Activated naive CD4-positive, alpha-beta T cell treated with anti-CD3 and anti-CD28 coated beads, Interleukin-2, amount 10 ng/mL, durations not matched to agents 7 days and 5 days (primary cell): ENCODE data around the gene NIPA2.
"Not testable (repeated sequence)": the region's sequence is repeated elsewhere in the genome, so short reads cannot be mapped to it uniquely, and the experiment has no call there.

Experiments
- CTCF ChIA-PET: fragments of 350-600 bp; sonication (Branson Sonifier 250); formaldehyde crosslinking; loops from one replicate; lab custom pipeline; 2021; ENCODE audit warnings: antibody characterized with exemption; lab: Charles Lee
- DNase-seq: peaks from one replicate; pipeline ENCODE4 v3.0.0-alpha.2; 2020
- H3K27ac Mint-ChIP-seq: one replicate; pipeline ENCODE4 v1.8.0; 2021; ENCODE audit warnings: mild to moderate bottlenecking, moderate library complexity, mixed read lengths
- H3K27me3 Mint-ChIP-seq: one replicate; pipeline ENCODE4 v1.8.0; 2021; ENCODE audit warnings: mild to moderate bottlenecking, mixed read lengths
- H3K36me3 Mint-ChIP-seq: one replicate; pipeline ENCODE4 v1.8.0; 2021; ENCODE audit warnings: mixed read lengths
- H3K4me1 Mint-ChIP-seq: one replicate; pipeline ENCODE4 v1.8.0; 2021; ENCODE audit warnings: mixed read lengths
- H3K4me3 Mint-ChIP-seq: one replicate; pipeline ENCODE4 v1.8.0; 2021; ENCODE audit warnings: mild to moderate bottlenecking, moderate library complexity, mixed read lengths
- H3K9me3 Mint-ChIP-seq: one replicate; pipeline ENCODE4 v1.8.0; 2021; ENCODE audit warnings: mixed read lengths

Gene NIPA2

DNA sequence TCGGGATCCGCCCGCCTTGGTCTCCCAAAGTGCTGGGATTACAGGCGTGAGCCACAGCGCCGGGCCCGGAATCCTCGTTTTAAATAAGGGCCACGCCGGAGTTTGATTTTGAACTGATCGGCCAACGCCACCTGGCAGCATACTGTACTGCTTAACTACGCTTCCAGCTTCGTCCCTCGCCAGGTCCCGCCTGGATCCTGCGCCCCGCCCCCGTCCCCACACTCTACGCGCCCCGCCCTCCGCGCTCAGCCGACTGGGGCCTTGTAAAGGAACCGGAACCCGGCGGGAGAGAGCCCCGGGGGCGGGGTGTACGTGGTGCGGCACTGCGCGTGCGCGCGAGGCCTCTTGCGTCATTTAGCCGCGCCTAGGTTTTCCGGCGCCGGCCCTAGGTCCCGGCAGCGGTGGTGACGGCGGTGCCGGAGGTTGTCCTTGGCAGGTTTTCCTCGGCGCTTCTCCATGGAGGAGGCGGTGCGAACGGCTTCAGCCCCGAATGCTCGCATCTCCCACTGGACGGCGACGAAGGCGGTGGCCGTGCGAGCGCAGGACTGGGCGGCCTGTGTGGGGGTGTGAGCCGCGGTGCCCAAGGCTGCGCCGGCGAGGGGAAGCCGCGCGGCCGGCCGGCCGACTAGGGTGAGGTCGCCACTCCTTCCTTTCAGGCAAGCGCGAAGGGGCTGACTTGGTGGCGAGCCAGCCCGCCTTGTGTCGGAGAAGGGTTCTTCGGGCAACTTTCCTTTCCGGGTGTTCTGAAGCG, at the start of gene NIPA2:
NIPA2 (plus strand) TSS at position 375 of the 751 bp plus-strand sequence. CDS start 13,066 bp downstream, outside the sequence.
- peak; percentile 97 for DNase-seq
- CTCF ChIA-PET: no interaction called here
- H3K4me1 Mint-ChIP-seq: peaks cover 36% of the 10 kb centered on the region
- peak within 1 kb of the TSS; percentile 96 for H3K27ac Mint-ChIP-seq
- H3K9me3 Mint-ChIP-seq: no peaks in the 10 kb centered on the region
- no peaks in the 10 kb centered on the region for H3K27me3 Mint-ChIP-seq
- H3K4me3 Mint-ChIP-seq: peak within 1 kb of the TSS; percentile 94
- H3K36me3 Mint-ChIP-seq: peaks cover 12% of the 10 kb centered on the region

GRCh38 chr15:22794063-22794462, 44.4 kb upstream of the NIPA2 start:
- Mint-ChIP-seq H3K27me3 (peaks cover 4% of the 10 kb centered on the region), H3K4me1 (peaks cover 20% of the 10 kb centered on the region), H3K27ac (no peak overlapping the region), H3K36me3 (peaks cover 5% of the 10 kb centered on the region), H3K9me3 (peaks cover 4% of the 10 kb centered on the region), H3K4me3 (no peak overlapping the region)
- DNase-seq: no peak
- CTCF ChIA-PET: interaction anchor here (0.6 kb wide), 1 partner anchor 66 kb away, joined by 4 read pairs; no protein-coding TSS in a partner anchor

DNA sequence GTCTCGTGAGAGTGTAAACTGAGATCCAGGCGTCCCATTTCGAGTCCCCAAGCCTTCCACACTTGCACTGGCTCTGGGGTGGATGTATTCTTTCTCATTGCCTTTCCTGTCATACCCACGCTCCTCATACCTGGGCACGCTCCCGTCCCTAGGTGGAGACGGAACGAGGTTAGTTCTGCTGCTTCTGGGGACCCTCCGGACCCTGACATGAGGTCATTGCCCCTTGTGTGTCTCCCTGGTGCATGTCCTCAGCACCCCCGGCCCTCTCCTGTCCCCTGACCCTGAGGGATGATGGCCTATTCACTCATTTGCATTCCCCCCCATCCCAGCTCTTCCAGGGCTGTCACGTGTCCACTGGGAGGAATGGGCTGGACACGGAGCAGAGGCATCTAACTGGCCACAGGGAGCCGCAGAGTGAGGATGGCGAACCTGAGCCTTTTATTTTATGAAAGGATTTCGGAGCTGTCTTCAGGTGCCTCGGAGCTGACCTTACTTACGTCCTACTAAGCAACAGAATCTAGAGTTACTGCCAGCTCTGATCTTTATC, 43.8 kb upstream of the NIPA2 start:
- Mint-ChIP-seq H3K36me3 (no peaks in the 10 kb centered on the region), H3K4me1 (peaks cover 16% of the 10 kb centered on the region), H3K9me3 (no peaks in the 10 kb centered on the region), H3K27me3 (no peaks in the 10 kb centered on the region), H3K27ac (no peak overlapping the region), H3K4me3 (no peak overlapping the region)
- no peak for DNase-seq
- CTCF ChIA-PET: interaction anchor here (0.6 kb wide), 1 partner anchor 65 kb away, joined by 4 read pairs; no protein-coding TSS in a partner anchor

DNA sequence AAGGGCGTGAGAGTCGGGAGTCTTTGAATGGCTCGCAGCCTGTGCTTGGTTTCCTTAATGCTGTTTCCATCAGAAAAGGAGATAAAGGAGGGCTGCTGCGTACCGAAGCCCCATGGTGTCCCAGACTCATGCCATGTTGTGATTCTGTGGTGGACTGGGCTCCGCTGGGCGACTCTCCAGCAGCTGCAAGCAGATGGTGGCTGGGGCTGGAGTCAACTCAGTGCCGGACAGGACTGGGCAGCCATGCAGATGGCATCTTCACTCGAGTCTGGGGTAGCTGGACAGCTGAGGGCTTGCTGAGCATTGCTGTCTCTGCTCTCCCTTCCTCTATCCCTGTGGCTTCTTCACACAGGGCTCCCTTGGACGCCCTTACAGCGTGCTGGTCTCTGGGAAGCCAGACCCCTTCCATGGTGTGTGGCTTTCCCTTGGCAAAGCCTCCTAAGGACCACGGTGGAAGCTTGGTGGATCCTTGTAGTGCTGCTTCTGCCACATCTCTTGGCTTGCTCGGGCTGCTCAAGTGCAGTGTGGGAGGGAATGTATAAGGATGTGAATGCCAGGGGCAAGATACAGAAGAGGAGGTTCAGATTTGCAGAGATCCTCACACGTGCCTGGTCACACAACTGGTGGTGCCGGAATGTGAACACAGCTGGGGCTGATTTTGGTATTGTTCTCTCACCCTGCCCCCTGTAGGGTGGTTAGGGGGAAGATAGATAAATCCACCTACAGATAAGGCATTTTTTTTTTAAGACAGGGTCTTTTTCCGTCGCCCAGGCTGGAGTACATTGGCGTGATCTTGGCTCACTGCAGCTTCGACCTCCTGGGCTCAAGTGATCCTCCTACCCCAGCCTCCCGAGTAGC, 43.0 kb upstream of the NIPA2 start:
- H3K9me3 Mint-ChIP-seq: no peaks in the 10 kb centered on the region
- peak overlapping the region; percentile 38 for H3K27ac Mint-ChIP-seq
- no peaks in the 10 kb centered on the region for H3K27me3 Mint-ChIP-seq
- H3K4me3 Mint-ChIP-seq: no peak overlapping the region
- H3K36me3 Mint-ChIP-seq: no peaks in the 10 kb centered on the region
- CTCF ChIA-PET: no interaction called here
- H3K4me1 Mint-ChIP-seq: peaks cover 16% of the 10 kb centered on the region
- DNase-seq: no peak

GRCh38 chr15:22796079-22796478, 42.4 kb upstream of the NIPA2 start:
- DNase-seq: no peak
- Mint-ChIP-seq H3K9me3 (no peaks in the 10 kb centered on the region), H3K4me3 (no peak overlapping the region), H3K4me1 (peaks cover 16% of the 10 kb centered on the region), H3K27ac (no peak overlapping the region), H3K36me3 (no peaks in the 10 kb centered on the region), H3K27me3 (no peaks in the 10 kb centered on the region)
- CTCF ChIA-PET: no interaction called here

- CTCF ChIA-PET: no interaction called here
- no peaks in the 10 kb centered on the region for H3K9me3 Mint-ChIP-seq
- H3K4me3 Mint-ChIP-seq: no peak overlapping the region
- peaks cover 10% of the 10 kb centered on the region for H3K4me1 Mint-ChIP-seq
- H3K27ac Mint-ChIP-seq: no peak overlapping the region
- no peaks in the 10 kb centered on the region for H3K27me3 Mint-ChIP-seq
- no peaks in the 10 kb centered on the region for H3K36me3 Mint-ChIP-seq
- no peak for DNase-seq
Observed at GRCh38 chr15:22799902-22800301, 38.6 kb upstream of the NIPA2 start.

GRCh38 chr15:22803006-22803405, 35.5 kb upstream of the NIPA2 start:
- H3K9me3 Mint-ChIP-seq, H3K27ac Mint-ChIP-seq, H3K4me3 Mint-ChIP-seq, H3K27me3 Mint-ChIP-seq, CTCF ChIA-PET, H3K4me1 Mint-ChIP-seq, H3K36me3 Mint-ChIP-seq, DNase-seq: not testable (repeated sequence)

- Mint-ChIP-seq H3K4me1 (peaks cover 3% of the 10 kb centered on the region), H3K27ac (no peak overlapping the region), H3K9me3 (no peaks in the 10 kb centered on the region), H3K4me3 (no peak overlapping the region), H3K27me3 (no peaks in the 10 kb centered on the region), H3K36me3 (no peaks in the 10 kb centered on the region)
- DNase-seq: no peak
- CTCF ChIA-PET: no interaction called here
Observed at GRCh38 chr15:22806156-22806555, 32.3 kb upstream of the NIPA2 start.

DNA sequence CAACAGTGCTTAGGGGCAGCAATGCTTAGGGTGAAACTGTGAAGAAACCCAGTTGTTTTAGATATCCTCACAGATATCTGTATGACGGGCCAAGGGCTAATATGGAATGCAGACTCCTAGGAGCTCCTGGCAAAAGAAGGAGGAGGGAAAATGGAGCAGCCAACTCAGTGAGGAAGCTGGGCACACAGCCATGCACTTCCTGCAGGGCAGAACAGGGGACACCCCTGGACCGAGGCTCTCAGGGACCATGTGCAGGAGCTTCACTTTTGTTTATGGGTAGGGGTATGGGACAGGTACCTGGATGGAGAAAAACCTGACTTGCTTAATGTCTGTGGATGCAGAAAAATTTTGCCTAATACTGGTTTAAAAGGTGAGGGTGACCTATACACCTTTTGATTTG, 31.8 kb upstream of the NIPA2 start:
- H3K4me1 Mint-ChIP-seq: peaks cover 3% of the 10 kb centered on the region
- no peak for DNase-seq
- no peaks in the 10 kb centered on the region for H3K36me3 Mint-ChIP-seq
- H3K4me3 Mint-ChIP-seq: no peak overlapping the region
- H3K27me3 Mint-ChIP-seq: no peaks in the 10 kb centered on the region
- CTCF ChIA-PET: no interaction called here
- H3K9me3 Mint-ChIP-seq: no peaks in the 10 kb centered on the region
- H3K27ac Mint-ChIP-seq: no peak overlapping the region

- H3K27ac Mint-ChIP-seq, H3K4me1 Mint-ChIP-seq, H3K9me3 Mint-ChIP-seq, H3K27me3 Mint-ChIP-seq, H3K4me3 Mint-ChIP-seq, H3K36me3 Mint-ChIP-seq, DNase-seq, CTCF ChIA-PET: not testable (repeated sequence)
Observed at GRCh38 chr15:22807831-22808230, 30.6 kb upstream of the NIPA2 start.

DNA sequence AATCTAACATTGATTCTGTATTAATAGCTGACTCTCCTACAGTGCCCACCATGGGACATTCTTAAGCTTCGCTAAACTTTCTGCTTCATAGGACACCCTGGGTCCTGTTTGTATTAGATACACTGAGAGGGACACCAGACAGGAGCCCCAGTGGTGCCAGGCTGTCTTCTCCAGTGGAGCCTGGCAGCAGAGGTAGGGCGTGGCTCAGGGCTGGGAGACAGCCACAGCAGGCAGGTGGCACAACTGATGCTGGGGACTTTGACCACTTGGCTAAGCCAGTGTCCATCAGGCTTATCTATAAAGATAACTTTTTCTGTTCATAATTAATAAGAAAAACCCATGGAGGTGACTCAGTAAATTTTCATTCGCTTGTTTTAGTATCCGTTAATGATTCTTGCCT, 30.2 kb upstream of the NIPA2 start:
- no peak for DNase-seq
- no peaks in the 10 kb centered on the region for H3K9me3 Mint-ChIP-seq
- H3K4me1 Mint-ChIP-seq: peaks cover 3% of the 10 kb centered on the region
- H3K27me3 Mint-ChIP-seq: no peaks in the 10 kb centered on the region
- no peak overlapping the region for H3K4me3 Mint-ChIP-seq
- CTCF ChIA-PET: no interaction called here
- H3K36me3 Mint-ChIP-seq: no peaks in the 10 kb centered on the region
- no peak overlapping the region for H3K27ac Mint-ChIP-seq

- Mint-ChIP-seq H3K36me3 (no peaks in the 10 kb centered on the region), H3K4me3 (no peak overlapping the region), H3K9me3 (no peaks in the 10 kb centered on the region), H3K4me1 (peaks cover 3% of the 10 kb centered on the region), H3K27ac (no peak overlapping the region), H3K27me3 (no peaks in the 10 kb centered on the region)
- DNase-seq: no peak
- CTCF ChIA-PET: no interaction called here
Observed at GRCh38 chr15:22808761-22809280, 29.6 kb upstream of the NIPA2 start.

DNA sequence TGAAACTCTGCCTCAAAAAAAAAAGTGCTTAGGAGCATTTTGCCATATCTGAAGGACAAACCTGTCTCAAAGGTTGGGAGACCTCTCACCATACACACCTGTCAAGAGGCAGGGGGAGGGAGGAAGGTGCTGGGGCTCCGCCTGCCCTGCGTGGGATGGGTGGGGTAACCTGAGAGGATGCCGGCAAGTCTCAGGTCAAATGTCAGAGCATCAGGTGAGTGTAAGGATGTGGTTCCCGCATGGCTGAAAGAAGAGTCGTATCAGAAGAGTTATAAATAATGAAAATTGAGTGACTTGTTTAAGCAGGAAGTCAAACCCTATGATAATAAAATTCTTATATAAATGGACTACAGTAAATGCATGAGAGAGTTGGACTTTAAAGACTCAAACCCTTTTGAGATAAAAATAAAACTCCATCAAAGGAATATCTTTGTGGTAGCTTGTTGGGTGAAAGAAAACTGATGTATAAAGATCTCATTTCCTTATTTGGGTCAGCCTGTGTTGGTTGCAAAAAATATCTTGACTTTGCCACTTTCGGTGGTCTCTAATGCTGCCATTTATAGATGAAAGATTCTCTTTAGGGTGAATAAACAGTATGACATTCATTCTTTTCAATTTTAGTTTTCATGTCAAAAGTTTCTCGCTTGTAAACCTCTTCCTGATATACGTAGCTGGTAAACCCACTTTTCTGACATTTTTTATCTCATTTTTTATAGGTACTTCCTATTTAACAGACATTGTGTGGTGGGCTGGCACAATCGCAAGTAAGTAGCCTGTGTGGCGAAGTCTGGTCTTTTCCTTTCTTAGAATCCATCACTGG, 28.2 kb upstream of the NIPA2 start:
- no peaks in the 10 kb centered on the region for H3K36me3 Mint-ChIP-seq
- CTCF ChIA-PET: no interaction called here
- H3K27me3 Mint-ChIP-seq: no peaks in the 10 kb centered on the region
- peaks cover 3% of the 10 kb centered on the region for H3K4me1 Mint-ChIP-seq
- no peaks in the 10 kb centered on the region for H3K9me3 Mint-ChIP-seq
- no peak overlapping the region for H3K4me3 Mint-ChIP-seq
- no peak for DNase-seq
- no peak overlapping the region for H3K27ac Mint-ChIP-seq
